HepG2 (cell line): ENCODE data around the gene VPS37D. TPM values are rescaled to one million over a fixed set of nuclear protein-coding genes. Genes with fewer than 3 reads are reported as not detected.

Experiments used
- AKAP8 ChIP-seq: sonication (generic); formaldehyde crosslinking; IDR thresholded peaks from 2 replicates; pipeline ENCODE4 v1.5.1; 2020; ENCODE audit warnings: mild to moderate bottlenecking, missing genetic modification reagents
- ARNTL ChIP-seq: sonication (generic); formaldehyde crosslinking; IDR thresholded peaks from 2 replicates; pipeline ENCODE4 v1.4.0; 2020; ENCODE audit warnings: mild to moderate bottlenecking, missing genetic modification reagents
- HOXA9 ChIP-seq: sonication (generic); formaldehyde crosslinking; IDR thresholded peaks from 2 replicates; pipeline ENCODE4 v1.8.1; 2022; ENCODE audit warnings: missing genetic modification reagents, mild to moderate bottlenecking, moderate library complexity, borderline replicate concordance
- KLF16 ChIP-seq, 2 experiments: sonication (generic) in 1 of 2; formaldehyde crosslinking in 1 of 2; IDR thresholded peaks; 2 replicates each; pipeline versions ENCODE4 v1.6.1 to v1.8.0; 2016 to 2023; ENCODE audit warnings: missing genetic modification reagents in 2 of 2, missing compliant biosample characterization in 1 of 2
- MAX ChIP-seq: IDR thresholded peaks from 2 replicates; pipeline ENCODE4 v1.6.1; 2012; ENCODE audit warnings: inconsistent platforms
- NKX3-1 ChIP-seq: sonication (generic); formaldehyde crosslinking; IDR thresholded peaks from 2 replicates; pipeline ENCODE4 v1.5.0; 2020; ENCODE audit warnings: missing genetic modification reagents
- PRDM10 ChIP-seq: sonication (generic); formaldehyde crosslinking; IDR thresholded peaks from 2 replicates; pipeline ENCODE4 v1.4.0; 2020; ENCODE audit warnings: low read depth, missing genetic modification reagents
- RBFOX2 ChIP-seq: fragments of 200-400 bp; formaldehyde crosslinking; IDR thresholded peaks from 2 replicates; pipeline ENCODE4 v1.6.1; 2017; ENCODE audit warnings: low read depth, mild to moderate bottlenecking, low read length
- SOX6 ChIP-seq, 2 experiments: fragments of 450-650 bp in 1 of 2; sonication (generic) in 1 of 2; formaldehyde crosslinking in 1 of 2; IDR thresholded peaks; 2 replicates each; pipeline versions ENCODE4 v1.4.0 to v1.6.1; 2017 to 2020; ENCODE audit warnings: antibody characterized with exemption in 1 of 2, mild to moderate bottlenecking in 1 of 2, missing genetic modification reagents in 1 of 2
- TCF7 ChIP-seq: sonication (generic); IDR thresholded peaks from 2 replicates; pipeline ENCODE4 v1.6.1; 2016; ENCODE audit warnings: antibody characterized with exemption, low read depth
- XBP1 ChIP-seq: sonication (generic); formaldehyde crosslinking; IDR thresholded peaks from 2 replicates; pipeline ENCODE4 v1.5.0; 2020; ENCODE audit warnings: missing genetic modification reagents
- ZEB1 ChIP-seq: IDR thresholded peaks from 2 replicates; pipeline ENCODE4 v1.6.1; 2012; ENCODE audit warnings: mild to moderate bottlenecking, low read depth, inconsistent platforms; ENCODE audit not compliant: insufficient replicate concordance
- ZFP82 ChIP-seq: sonication (generic); formaldehyde crosslinking; IDR thresholded peaks from 2 replicates; pipeline ENCODE4 v1.5.1; 2020; ENCODE audit warnings: mild to moderate bottlenecking, missing genetic modification reagents, borderline replicate concordance
- ZNF282 ChIP-seq: fragments of 450-650 bp; IDR thresholded peaks from 2 replicates; pipeline ENCODE4 v1.6.1; 2018; ENCODE audit not compliant: partially characterized antibody
- ZNF333 ChIP-seq: sonication (generic); formaldehyde crosslinking; IDR thresholded peaks from 2 replicates; pipeline ENCODE4 v1.4.0; 2020; ENCODE audit warnings: mild to moderate bottlenecking, missing genetic modification reagents, borderline replicate concordance
- ZNF550 ChIP-seq: sonication (generic); formaldehyde crosslinking; IDR thresholded peaks from 2 replicates; pipeline ENCODE4 v1.4.0; 2020; ENCODE audit warnings: mild to moderate bottlenecking, missing genetic modification reagents, borderline replicate concordance
- ZNF607 ChIP-seq: sonication (generic); formaldehyde crosslinking; IDR thresholded peaks from 2 replicates; pipeline ENCODE4 v1.5.1; 2020; ENCODE audit warnings: missing genetic modification reagents, mild to moderate bottlenecking, borderline replicate concordance
- ZNF772 ChIP-seq: sonication (generic); formaldehyde crosslinking; IDR thresholded peaks from 2 replicates; pipeline ENCODE4 v1.5.0; 2020; ENCODE audit warnings: mild to moderate bottlenecking, missing genetic modification reagents
- ZNF775 ChIP-seq: sonication (generic); formaldehyde crosslinking; IDR thresholded peaks from 2 replicates; pipeline ENCODE4 v1.4.0; 2020; ENCODE audit warnings: missing genetic modification reagents, mild to moderate bottlenecking, moderate library complexity, borderline replicate concordance
- ZNF878 ChIP-seq: sonication (generic); formaldehyde crosslinking; IDR thresholded peaks from 2 replicates; pipeline ENCODE4 v1.8.1; 2023; ENCODE audit warnings: mild to moderate bottlenecking, missing genetic modification reagents, moderate library complexity
- ZNF879 ChIP-seq: sonication (generic); formaldehyde crosslinking; IDR thresholded peaks from 2 replicates; pipeline ENCODE4 v1.8.1; 2023; ENCODE audit warnings: missing genetic modification reagents
- ZSCAN22 ChIP-seq: sonication (generic); formaldehyde crosslinking; IDR thresholded peaks from 2 replicates; pipeline ENCODE4 v1.4.0; 2020; ENCODE audit warnings: mild to moderate bottlenecking, missing genetic modification reagents
- polyA plus RNA-seq, 8 experiments: library from polyadenylated mRNA; depleted of rRNA in 3 of 8; stranded (reverse) in 7 of 8; unstranded in 1 of 8; fragments of >200 nt; fragmentation: Illumina TruSeq in 4 of 8; extraction: Trizol in 4 of 8; gene quantifications; 2 replicates each; pipeline versions ENCODE4 v1.2.1 to v1.2.3, GENCODE V29; 2011 to 2016; ENCODE audit warnings: low read depth in 4 of 8, missing spikeins in 1 of 8, mixed read lengths in 1 of 8; ENCODE audit not compliant: insufficient read depth in 1 of 8
- total RNA-seq, 5 experiments: library from RNA; depleted of rRNA; stranded (reverse); fragments of >200 nt; fragmentation: Illumina TruSeq; extraction: Trizol; gene quantifications; 2 replicates each; pipeline ENCODE4 v1.2.3, GENCODE V29; 2016; ENCODE audit warnings: low read depth in 1 of 5
- TF ChIP-seq, protein P1 (sequence below): sonication (generic); formaldehyde crosslinking; conservative IDR thresholded peaks from 2 replicates; pipeline ENCODE4 v1.4.0; 2020; ENCODE audit warnings: missing genetic modification reagents
- TF ChIP-seq, protein P2 (sequence below): sonication (generic); formaldehyde crosslinking; IDR thresholded peaks from 2 replicates; pipeline ENCODE4 v1.9.0; 2022; ENCODE audit warnings: missing genetic modification reagents, mild to moderate bottlenecking, borderline replicate concordance

Gene VPS37D
- total and polyA plus RNA-seq, 2 of the 13 experiments (the other 11 are each of a cell fraction or from before 2014, with no cell fraction given): 3.8 to 6.3 TPM

DNA sequence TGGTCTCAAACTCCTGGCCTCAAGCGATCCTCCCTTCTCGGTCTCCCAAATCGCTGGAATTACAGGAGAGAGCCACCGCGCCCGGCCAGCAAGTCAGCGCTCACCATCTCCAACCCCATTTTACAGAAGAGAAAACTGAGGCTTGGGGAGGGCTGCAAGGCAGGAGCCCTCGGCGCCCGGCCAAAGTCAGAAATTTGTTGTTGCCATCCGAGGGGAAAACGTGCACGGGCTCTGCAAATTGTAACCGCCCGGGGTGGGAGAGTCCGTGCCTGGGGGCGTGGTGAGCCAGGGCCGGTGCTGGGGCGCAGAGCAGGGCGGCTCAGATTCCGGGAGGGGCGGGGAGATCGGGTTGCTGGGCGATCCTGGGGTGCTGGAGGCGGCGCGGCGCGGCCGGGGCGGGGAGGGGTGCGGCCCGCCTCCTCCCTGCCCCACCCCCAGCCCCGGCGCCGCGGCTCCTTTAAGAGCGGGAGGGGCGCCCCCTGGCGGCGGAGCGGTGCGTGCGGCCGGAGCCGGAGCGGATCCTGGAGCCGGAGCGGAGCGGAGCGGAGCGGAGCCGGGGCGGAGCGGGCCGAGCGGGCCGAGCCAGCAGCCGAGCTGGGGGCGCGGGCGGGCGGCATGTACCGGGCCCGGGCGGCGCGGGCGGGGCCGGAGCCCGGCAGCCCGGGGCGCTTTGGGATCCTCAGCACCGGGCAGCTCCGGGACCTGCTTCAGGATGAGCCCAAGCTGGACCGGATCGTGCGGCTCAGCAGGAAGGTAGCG lies at the start of gene VPS37D (continued):
- TF ChIP-seq ZNF282 (no peak), ZNF775 (no peak), ZSCAN22 (CRISPR knock-in tag) (no peak), HOXA9 (CRISPR knock-in tag) (no peak), RBFOX2 (peak; percentile 58), TCF7 (no peak), AKAP8 (CRISPR knock-in tag) (no peak), ZNF878 (no peak), MAX (peak; percentile 71), ZNF333 (CRISPR knock-in tag) (no peak), SOX6 (IDR thresholded peaks at IDR 0.05) (no peak), SOX6 (CRISPR knock-in tag; IDR thresholded peaks at IDR 0.05) (peak; percentile 54), ZFP82 (CRISPR knock-in tag) (no peak), ZNF550 (no peak), ZNF772 (CRISPR knock-in tag) (no peak), KLF16 (CRISPR knock-in tag; IDR thresholded peaks at IDR 0.05) (peak in 1 of 2 experiments; percentile 49; a peak in 1 of 4 replicates), PRDM10 (CRISPR knock-in tag) (0 out of 2 replicates have a peak, but pooled peaks have one; percentile 43), ARNTL (CRISPR knock-in tag) (peak; percentile 57; the same call in 1 of the 2 replicates), ZNF879 (CRISPR knock-in tag) (no peak), XBP1 (CRISPR knock-in tag) (no peak), ZNF607 (CRISPR knock-in tag) (no peak), ZEB1 (no peak), NKX3-1 (CRISPR knock-in tag) (no peak)
- TF ChIP-seq, protein P1, sequence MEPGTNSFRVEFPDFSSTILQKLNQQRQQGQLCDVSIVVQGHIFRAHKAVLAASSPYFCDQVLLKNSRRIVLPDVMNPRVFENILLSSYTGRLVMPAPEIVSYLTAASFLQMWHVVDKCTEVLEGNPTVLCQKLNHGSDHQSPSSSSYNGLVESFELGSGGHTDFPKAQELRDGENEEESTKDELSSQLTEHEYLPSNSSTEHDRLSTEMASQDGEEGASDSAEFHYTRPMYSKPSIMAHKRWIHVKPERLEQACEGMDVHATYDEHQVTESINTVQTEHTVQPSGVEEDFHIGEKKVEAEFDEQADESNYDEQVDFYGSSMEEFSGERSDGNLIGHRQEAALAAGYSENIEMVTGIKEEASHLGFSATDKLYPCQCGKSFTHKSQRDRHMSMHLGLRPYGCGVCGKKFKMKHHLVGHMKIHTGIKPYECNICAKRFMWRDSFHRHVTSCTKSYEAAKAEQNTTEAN (CRISPR knock-in tag): no peak
- TF ChIP-seq, protein P2, sequence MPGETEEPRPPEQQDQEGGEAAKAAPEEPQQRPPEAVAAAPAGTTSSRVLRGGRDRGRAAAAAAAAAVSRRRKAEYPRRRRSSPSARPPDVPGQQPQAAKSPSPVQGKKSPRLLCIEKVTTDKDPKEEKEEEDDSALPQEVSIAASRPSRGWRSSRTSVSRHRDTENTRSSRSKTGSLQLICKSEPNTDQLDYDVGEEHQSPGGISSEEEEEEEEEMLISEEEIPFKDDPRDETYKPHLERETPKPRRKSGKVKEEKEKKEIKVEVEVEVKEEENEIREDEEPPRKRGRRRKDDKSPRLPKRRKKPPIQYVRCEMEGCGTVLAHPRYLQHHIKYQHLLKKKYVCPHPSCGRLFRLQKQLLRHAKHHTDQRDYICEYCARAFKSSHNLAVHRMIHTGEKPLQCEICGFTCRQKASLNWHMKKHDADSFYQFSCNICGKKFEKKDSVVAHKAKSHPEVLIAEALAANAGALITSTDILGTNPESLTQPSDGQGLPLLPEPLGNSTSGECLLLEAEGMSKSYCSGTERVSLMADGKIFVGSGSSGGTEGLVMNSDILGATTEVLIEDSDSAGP (CRISPR knock-in tag): peak; percentile 96
